D721Med (cell line): ENCODE results near the gene KCNN3.

Experiments
- DNase-seq: peaks from one replicate; pipeline ENCODE4 v3.0.0; 2011; ENCODE audit warnings: low spot score; ENCODE audit not compliant: insufficient read length
- FAIRE-seq: peaks from 2 replicates; lab custom pipeline; 2011; peaks lifted over from hg19 to GRCh38; lab: Jason Lieb, UNC
- TF ChIP-seq, protein P1 (sequence below): IDR thresholded peaks from 2 replicates; pipeline ENCODE4 v1.5.1; 2012; ENCODE audit warnings: mild to moderate bottlenecking, control low read depth; ENCODE audit not compliant: insufficient read depth; ENCODE audit errors: missing control alignments

KCNN3 gene

GRCh38 chr1:154698320-154699096, 171.6 kb downstream of the KCNN3 start:
- TF ChIP-seq, protein P1, sequence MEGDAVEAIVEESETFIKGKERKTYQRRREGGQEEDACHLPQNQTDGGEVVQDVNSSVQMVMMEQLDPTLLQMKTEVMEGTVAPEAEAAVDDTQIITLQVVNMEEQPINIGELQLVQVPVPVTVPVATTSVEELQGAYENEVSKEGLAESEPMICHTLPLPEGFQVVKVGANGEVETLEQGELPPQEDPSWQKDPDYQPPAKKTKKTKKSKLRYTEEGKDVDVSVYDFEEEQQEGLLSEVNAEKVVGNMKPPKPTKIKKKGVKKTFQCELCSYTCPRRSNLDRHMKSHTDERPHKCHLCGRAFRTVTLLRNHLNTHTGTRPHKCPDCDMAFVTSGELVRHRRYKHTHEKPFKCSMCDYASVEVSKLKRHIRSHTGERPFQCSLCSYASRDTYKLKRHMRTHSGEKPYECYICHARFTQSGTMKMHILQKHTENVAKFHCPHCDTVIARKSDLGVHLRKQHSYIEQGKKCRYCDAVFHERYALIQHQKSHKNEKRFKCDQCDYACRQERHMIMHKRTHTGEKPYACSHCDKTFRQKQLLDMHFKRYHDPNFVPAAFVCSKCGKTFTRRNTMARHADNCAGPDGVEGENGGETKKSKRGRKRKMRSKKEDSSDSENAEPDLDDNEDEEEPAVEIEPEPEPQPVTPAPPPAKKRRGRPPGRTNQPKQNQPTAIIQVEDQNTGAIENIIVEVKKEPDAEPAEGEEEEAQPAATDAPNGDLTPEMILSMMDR = no peak
- DNase-seq (no peak), FAIRE-seq (no peak)

DNA sequence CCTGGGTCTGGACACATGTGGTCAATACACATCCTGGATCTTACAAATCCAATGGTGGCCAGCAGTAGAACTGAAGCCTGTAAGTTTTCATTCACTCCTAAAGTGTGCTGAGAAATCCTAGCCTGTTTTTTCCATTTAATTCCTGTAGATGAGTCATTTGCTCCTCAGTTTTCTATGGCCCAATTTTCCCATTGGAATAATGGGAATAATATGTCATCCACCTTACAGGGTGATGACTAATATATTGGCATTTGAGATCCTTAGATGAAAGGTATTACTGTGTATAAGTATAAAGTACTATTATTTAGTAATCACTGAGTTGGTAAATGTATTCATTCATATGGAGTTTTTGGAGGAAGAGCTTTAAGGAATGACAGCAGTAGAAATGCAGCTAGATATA, 172.4 kb downstream of the KCNN3 start:
- FAIRE-seq (no peak), DNase-seq (no peak)
- TF ChIP-seq, protein P1 = no peak

- FAIRE-seq (no peak), DNase-seq (no peak)
- TF ChIP-seq, protein P1 = no peak
These were observed 173.6 kb downstream of the KCNN3 start for GRCh38 chr1:154696456-154696855.

GRCh38 chr1:154695985-154696384, 174.1 kb downstream of the KCNN3 start:
- DNase-seq (no peak), FAIRE-seq (no peak)

DNA sequence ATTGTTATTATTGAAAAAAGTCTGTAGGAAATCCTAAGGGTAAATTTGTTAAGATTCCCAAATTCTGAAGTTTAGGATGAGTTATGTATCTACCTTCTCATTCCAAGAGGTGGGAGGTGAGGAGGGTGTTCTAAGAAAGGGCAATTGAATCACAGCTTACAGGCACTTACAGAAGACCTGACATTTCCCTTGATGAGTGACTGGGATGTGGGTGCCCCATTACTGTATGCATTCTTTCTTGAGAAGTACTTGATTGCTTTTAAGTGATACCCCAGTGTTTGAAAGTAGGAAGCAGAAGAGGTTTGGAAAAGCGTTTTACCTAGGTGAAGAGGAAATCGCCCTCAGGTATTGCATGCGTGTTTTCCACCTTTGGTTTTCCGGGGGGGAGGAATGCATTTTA, 175.1 kb downstream of the KCNN3 start:
- DNase-seq (no peak), FAIRE-seq (no peak)
- TF ChIP-seq, protein P1 = no peak

More at GRCh38 chr1:154695985-154696384, 174.1 kb downstream of the KCNN3 start:
- TF ChIP-seq, protein P1 = peak; percentile 34

DNA sequence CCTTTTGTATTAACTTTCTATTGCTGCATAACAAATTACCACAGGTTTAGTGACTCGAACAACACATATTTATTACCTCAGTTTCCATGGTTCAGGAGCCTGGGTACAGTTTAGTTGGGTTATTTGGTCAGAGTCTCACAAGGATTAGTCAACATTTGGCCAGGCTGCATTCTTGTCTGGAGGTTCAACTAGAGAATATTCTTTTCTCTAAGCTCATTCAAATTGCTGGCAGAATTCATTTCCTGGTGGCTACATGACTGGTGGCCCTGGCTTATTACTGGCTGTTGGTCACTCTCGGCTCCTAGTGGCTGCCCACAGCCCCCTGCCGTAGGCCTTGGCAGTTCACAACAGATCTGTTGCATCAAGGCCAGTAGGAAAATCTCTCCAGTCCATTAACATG, 181.0 kb downstream of the KCNN3 start:
- FAIRE-seq (no peak), DNase-seq (no peak)
- TF ChIP-seq, protein P1 = no peak

DNA sequence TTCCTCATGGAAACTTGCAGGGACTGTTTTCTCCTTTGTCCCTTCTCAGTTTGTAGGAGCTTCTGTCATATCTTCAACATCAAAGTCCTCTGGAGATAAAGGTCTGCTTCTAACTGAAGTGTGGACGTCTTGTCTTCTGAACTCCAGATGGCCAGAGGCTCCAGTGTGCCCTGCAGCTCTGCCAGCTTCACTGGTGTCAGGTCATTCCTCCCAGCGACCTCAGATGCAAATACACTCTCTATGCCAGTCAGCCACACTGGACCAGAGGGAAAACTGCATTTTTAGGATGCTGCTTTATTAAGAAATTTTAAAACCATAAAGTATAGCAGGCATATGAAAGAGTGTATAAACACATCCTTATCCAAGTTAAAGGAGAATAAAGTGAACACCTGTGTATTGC, 183.6 kb downstream of the KCNN3 start:
- DNase-seq (no peak), FAIRE-seq (no peak)
- TF ChIP-seq, protein P1 = no peak
